HAP-1 (cell line): Measurements from ENCODE around the gene MUC4.
"Not testable (repeated sequence)": the region's sequence is repeated elsewhere in the genome, so short reads cannot be mapped to it uniquely, and the experiment has no call there.

ENCODE experiments used
- DNase-seq, 2 experiments: peaks; one replicate each; pipeline ENCODE4 v3.0.0-alpha.2; 2016 to 2020; ENCODE audit warnings: low spot score in 2 of 2
- H3K27me3 ChIP-seq: fragments of 250-450 bp; sonication (Bioruptor Pico); 2 replicates; pipeline ENCODE4 v1.5.1; 2020; ENCODE audit warnings: low read depth, mild to moderate bottlenecking, moderate library complexity
- H3K36me3 ChIP-seq: fragments of 250-450 bp; sonication (Bioruptor Pico); replicated peaks from 2 replicates; pipeline ENCODE4 v1.5.1; 2020; ENCODE audit warnings: mild to moderate bottlenecking
- H3K4me1 ChIP-seq: fragments of 250-450 bp; sonication (Bioruptor Pico); 2 replicates; pipeline ENCODE4 v1.5.1; 2020; ENCODE audit warnings: mild to moderate bottlenecking
- H3K4me3 ChIP-seq: fragments of 250-450 bp; sonication (Bioruptor Pico); 2 replicates; pipeline ENCODE4 v1.5.1; 2020; ENCODE audit warnings: mild to moderate bottlenecking, moderate library complexity
- H3K9me3 ChIP-seq: fragments of 250-450 bp; sonication (Bioruptor Pico); 2 replicates; pipeline ENCODE4 v1.5.1; 2020; ENCODE audit warnings: mild to moderate bottlenecking, moderate library complexity
- in situ Hi-C: fragments of 300-500 bp; cut with MboI; formaldehyde crosslinking; loops from 3 replicates; pipeline ENCODE4 v1.14.3; 2020; ENCODE audit warnings: low sequenced_read_pairs, inconsistent platforms, mixed read lengths

Gene MUC4

GRCh38 chr3:195824425-195825190 is 12.9 kb upstream of the MUC4 start:
- H3K9me3 ChIP-seq, H3K4me1 ChIP-seq, DNase-seq, H3K27me3 ChIP-seq, H3K4me3 ChIP-seq, in situ Hi-C loops, H3K36me3 ChIP-seq: not testable (repeated sequence)

GRCh38 chr3:195823999-195824398 is 12.3 kb upstream of the MUC4 start:
- Histone ChIP-seq H3K36me3 (no peaks in the 10 kb centered on the region), H3K9me3 (no peaks in the 10 kb centered on the region), H3K27me3 (no peaks in the 10 kb centered on the region), H3K4me3 (no peak overlapping the region), H3K4me1 (no peaks in the 10 kb centered on the region)
- no peak for DNase-seq
- in situ Hi-C loops, result no loop called here

GRCh38 chr3:195823280-195823679 is 11.6 kb upstream of the MUC4 start:
- no peaks in the 10 kb centered on the region for H3K27me3 ChIP-seq
- in situ Hi-C loops, result no loop called here
- H3K36me3 ChIP-seq, result no peaks in the 10 kb centered on the region
- no peaks in the 10 kb centered on the region for H3K4me1 ChIP-seq
- H3K4me3 ChIP-seq, result no peak overlapping the region
- DNase-seq, result no peak
- H3K9me3 ChIP-seq, result no peaks in the 10 kb centered on the region

DNA sequence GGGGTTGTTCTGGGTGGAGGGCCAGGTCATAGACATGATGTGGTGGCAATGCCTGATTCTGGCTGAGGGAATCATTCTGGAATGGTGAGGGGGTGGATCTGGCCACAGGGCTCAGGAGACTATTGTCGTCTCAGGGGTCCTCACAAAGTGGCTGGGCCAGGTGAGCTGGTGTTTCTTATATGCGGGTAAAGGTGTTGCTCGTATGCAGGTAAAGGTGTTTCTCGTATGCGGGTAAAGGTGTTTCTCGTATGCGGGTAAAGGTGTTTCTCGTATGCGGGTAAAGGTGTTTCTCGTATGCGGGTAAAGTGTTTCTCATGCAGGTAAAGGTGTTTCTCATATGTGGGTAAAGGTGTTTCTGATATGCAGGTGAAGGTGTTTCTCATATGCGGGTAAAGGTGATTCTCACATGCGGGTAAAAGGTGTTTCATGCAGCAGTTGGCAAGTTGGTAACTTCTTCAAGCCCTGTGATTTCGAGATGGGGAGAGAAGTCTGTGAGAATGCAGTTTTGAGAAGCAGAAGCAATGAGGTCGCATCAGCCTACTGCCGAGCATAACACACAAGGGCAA is 10.5 kb upstream of the MUC4 start:
- DNase-seq, result no peak
- H3K4me3 ChIP-seq, result no peak overlapping the region
- no peaks in the 10 kb centered on the region for H3K36me3 ChIP-seq
- H3K4me1 ChIP-seq, result no peaks in the 10 kb centered on the region
- in situ Hi-C loops, result no loop called here
- H3K9me3 ChIP-seq, result no peaks in the 10 kb centered on the region
- no peaks in the 10 kb centered on the region for H3K27me3 ChIP-seq

GRCh38 chr3:195821403-195822130 is 9.8 kb upstream of the MUC4 start:
- in situ Hi-C loops, result no loop called here
- Histone ChIP-seq H3K4me3 (no peak overlapping the region), H3K27me3 (no peaks in the 10 kb centered on the region), H3K36me3 (no peaks in the 10 kb centered on the region), H3K4me1 (no peaks in the 10 kb centered on the region), H3K9me3 (no peaks in the 10 kb centered on the region)
- no peak for DNase-seq

GRCh38 chr3:195820901-195821300 is 9.2 kb upstream of the MUC4 start:
- no peaks in the 10 kb centered on the region for H3K9me3 ChIP-seq
- no peaks in the 10 kb centered on the region for H3K27me3 ChIP-seq
- H3K4me3 ChIP-seq, result no peak overlapping the region
- no peak for DNase-seq
- no peaks in the 10 kb centered on the region for H3K4me1 ChIP-seq
- H3K36me3 ChIP-seq, result no peaks in the 10 kb centered on the region
- in situ Hi-C loops, result no loop called here

DNA sequence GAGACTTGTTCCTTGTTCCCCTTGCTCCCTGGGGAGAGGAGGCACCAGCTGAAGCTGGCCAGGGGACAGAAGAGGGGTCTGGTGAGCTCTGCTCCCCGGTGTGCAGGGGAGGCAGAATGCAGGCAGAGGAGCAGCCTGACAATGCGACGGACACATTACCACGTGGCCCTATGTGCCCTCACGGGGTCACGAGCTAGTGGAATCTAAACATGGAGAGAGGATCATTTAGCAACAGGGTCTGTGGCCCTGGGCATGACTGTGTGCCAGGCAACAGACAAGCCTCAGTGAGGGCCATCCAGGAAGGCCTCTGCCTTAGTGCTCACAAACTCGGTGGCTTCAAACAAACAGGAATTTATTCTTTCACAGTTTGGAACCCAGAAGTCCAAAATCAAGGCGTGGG is 8.5 kb upstream of the MUC4 start:
- Histone ChIP-seq H3K4me1 (no peaks in the 10 kb centered on the region), H3K36me3 (no peaks in the 10 kb centered on the region), H3K27me3 (no peaks in the 10 kb centered on the region), H3K9me3 (no peaks in the 10 kb centered on the region), H3K4me3 (no peak overlapping the region)
- DNase-seq, result no peak
- in situ Hi-C loops, result no loop called here

- no peaks in the 10 kb centered on the region for H3K27me3 ChIP-seq
- in situ Hi-C loops, result no loop called here
- no peaks in the 10 kb centered on the region for H3K9me3 ChIP-seq
- no peaks in the 10 kb centered on the region for H3K36me3 ChIP-seq
- H3K4me3 ChIP-seq, result no peak overlapping the region
- H3K4me1 ChIP-seq, result no peaks in the 10 kb centered on the region
- DNase-seq, result no peak
These were observed 6.6 kb upstream of the MUC4 start for GRCh38 chr3:195818301-195818700.

DNA sequence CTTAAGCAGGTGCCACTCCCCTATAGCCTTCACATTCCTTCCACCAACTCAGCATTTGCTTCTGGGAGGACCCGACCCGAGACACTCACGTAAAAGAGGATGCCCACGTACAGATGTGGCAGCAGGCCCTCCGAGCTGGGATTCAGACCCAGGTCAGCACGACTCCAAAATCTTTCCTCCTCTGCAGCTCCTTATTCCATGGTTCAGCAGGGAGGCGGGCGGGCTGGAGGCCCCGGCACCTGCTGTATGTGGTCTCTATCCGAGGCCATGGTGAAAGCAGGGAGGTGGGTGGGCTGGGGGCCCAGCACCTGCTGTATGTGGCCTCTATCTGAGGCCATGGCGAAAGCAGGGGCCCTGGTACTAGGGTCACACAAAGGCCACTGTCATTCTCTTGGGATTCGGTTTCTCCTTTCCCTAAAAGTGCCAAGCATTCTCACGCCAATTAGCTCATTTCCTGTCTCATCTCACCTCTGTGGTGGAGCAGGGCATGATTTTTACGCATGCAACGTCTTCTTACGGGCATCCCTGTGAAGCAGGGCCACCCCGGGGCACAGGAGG is 5.9 kb upstream of the MUC4 start:
- Histone ChIP-seq H3K4me3 (no peak overlapping the region), H3K36me3 (no peaks in the 10 kb centered on the region), H3K27me3 (no peaks in the 10 kb centered on the region), H3K4me1 (no peaks in the 10 kb centered on the region), H3K9me3 (no peaks in the 10 kb centered on the region)
- no peak for DNase-seq
- in situ Hi-C loops, result no loop called here

DNA sequence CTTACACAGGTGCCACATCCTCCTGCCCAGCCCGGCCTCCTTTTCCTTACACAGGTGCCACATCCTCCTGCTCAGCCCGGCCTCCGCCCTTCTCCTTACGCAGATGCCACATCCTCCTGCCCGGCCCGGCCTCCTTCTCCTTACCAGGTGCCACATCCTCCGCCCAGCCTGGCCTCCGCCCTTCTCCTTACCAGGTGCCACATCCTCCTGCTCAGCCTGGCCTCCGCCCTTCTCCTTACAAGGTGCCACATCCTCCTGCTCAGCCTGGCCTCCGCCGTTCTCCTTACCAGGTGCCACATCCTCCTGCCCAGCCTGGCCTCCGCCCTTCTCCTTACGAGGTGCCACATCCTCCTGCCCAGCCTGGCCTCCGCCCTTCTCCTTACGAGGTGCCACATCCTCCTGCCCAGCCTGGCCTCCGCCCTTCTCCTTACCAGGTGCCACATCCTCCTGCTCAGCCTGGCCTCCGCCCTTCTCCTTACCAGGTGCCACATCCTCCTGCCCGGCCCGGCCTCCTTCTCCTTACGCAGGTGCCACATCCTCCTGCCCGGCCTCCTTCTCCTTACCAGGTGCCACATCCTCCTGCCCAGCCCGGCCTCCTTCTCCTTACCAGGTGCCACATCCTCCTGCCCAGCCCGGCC is 4.7 kb upstream of the MUC4 start:
- H3K36me3 ChIP-seq, H3K4me3 ChIP-seq, H3K4me1 ChIP-seq, in situ Hi-C loops, DNase-seq, H3K27me3 ChIP-seq, H3K9me3 ChIP-seq: not testable (repeated sequence)

DNA sequence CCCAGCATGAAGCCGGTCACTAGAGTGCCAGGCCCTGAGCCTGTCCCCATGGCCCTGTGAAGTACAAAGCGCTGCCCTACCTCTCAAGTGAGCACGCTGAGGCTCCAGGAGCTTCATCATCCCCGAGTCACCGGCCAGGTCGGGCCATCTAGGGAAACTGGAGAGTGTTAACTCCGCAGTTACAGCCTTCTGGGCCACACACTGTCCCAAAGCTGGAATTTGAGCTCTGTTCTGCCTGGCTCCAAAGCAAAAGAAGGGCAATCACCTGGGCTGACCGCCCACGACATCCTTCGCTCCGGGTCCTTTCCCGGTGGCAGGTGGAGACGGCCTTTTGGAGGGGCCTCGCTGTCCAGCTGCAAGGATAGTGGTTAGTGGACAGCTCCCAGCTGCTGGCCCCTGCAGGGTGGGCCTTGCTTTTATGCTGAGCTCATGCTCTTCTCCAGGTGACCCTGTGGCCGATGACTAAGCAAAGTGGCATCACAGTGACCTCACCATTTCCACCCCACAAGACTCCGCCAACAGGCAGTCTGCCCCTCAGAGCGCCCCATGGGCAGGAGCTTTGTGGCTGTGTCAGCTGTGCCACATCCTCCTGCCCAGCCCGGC is 3.5 kb upstream of the MUC4 start:
- in situ Hi-C loops, result no loop called here
- no peak for DNase-seq
- H3K27me3 ChIP-seq, result no peaks in the 10 kb centered on the region
- no peak overlapping the region for H3K4me3 ChIP-seq
- no peaks in the 10 kb centered on the region for H3K36me3 ChIP-seq
- peaks cover 4% of the 10 kb centered on the region; the same call in 1 of the 2 replicates for H3K4me1 ChIP-seq
- H3K9me3 ChIP-seq, result no peaks in the 10 kb centered on the region

DNA sequence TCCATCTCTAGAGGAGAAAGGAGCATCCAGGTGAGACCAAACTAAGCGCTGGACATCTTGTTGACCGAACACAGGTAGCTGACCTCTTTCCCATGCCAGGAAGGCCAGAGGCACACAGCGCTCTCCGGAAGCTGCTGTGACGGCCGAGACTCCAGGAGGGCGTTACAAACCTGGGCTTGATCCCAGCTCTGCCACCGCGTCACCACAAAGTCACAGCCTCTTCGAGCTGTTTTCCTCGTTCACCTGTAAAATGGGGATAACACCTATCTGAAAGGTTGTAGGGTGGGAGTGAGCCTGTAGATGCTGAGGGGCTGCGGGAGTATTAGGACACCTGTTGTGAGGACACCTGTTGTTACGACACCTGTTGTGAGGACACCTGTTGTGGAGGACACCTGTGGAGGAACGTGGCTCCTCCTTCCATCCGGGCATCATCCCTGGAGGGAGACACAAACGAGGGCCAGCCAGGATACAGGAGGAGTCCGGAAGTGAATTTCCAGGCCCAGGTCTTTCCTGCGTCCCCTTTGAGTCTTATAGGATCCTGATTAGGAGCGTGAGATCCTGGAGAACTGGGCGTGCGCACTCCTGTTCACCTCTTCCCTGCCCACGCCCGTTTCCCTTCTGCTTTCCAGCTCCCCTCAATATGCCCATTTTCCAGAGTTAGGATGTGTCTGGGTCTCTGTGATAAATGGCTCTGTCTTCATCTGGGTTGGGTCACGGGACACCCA is 2.3 kb upstream of the MUC4 start:
- in situ Hi-C loops, result no loop called here
- Histone ChIP-seq H3K4me1 (peaks cover 4% of the 10 kb centered on the region; the same call in 1 of the 2 replicates), H3K9me3 (no peaks in the 10 kb centered on the region), H3K27me3 (no peaks in the 10 kb centered on the region), H3K36me3 (no peaks in the 10 kb centered on the region), H3K4me3 (no peak overlapping the region)
- DNase-seq, result no peak

GRCh38 chr3:195812366-195812765 is 637 bp upstream of the MUC4 start:
- Histone ChIP-seq H3K27me3 (no peaks in the 10 kb centered on the region), H3K4me1 (peaks cover 4% of the 10 kb centered on the region; the same call in 1 of the 2 replicates), H3K9me3 (no peaks in the 10 kb centered on the region), H3K4me3 (no peak overlapping the region), H3K36me3 (no peaks in the 10 kb centered on the region)
- DNase-seq, result no peak
- in situ Hi-C loops, result no loop called here
